Testis (tissue), 2 donors: Measurements from ENCODE around the gene GPR78.

Source experiments
- POLR2A ChIP-seq: fragments of 450-650 bp; IDR thresholded peaks from one replicate; pipeline ENCODE4 v1.6.1; 2017; ENCODE audit warnings: antibody characterized with exemption, mild to moderate bottlenecking, moderate library complexity
- TF ChIP-seq, protein P1 (sequence below), 3 experiments: fragments of 450-650 bp in 2 of 3; fragments of 200-600 bp in 1 of 3; sonication (generic) in 1 of 3; IDR thresholded peaks; one replicate each; pipeline ENCODE4 v1.5.1; 2016 to 2019; ENCODE audit warnings: antibody characterized with exemption in 3 of 3, mild to moderate bottlenecking in 2 of 3, moderate library complexity in 1 of 3

DNA sequence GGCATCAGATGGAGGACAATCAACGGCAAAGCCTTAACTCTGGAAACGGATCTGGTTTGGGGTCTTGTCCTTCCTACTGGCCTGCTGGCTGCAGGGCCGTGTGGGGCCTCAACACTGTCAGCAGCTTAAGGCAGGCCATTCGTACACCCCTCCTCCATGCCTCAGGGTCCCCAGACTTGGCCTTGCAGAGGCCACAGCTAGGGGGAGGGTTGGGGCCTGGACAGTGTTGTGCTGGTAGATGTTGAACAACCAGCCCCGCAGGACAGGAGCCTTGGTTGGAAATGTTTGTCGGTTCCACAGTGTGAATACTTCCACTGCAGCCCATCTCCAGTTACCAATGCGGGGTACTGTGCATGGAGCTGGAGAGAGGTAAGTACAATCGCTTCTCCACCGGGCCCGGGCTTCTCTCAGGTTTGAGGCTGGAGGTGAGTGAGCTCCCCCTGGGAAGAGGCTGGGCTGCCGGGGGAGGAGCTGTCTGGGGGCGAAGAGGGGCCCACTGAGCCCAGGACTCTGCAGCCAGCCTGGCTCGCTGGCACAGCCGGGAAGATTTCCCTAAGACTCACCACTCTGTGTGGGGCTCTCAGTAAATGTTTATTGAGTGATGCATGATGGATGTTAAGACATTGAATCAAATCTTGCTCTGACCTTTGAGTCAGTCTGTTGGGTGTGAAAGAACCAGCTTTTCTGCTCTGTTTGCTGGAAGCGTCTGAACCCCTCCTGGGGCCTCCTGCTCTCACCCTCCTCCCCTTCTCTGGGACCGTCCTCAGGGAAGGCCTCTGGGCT is 19.7 kb upstream of the GPR78 start:
- TF ChIP-seq, protein P1, sequence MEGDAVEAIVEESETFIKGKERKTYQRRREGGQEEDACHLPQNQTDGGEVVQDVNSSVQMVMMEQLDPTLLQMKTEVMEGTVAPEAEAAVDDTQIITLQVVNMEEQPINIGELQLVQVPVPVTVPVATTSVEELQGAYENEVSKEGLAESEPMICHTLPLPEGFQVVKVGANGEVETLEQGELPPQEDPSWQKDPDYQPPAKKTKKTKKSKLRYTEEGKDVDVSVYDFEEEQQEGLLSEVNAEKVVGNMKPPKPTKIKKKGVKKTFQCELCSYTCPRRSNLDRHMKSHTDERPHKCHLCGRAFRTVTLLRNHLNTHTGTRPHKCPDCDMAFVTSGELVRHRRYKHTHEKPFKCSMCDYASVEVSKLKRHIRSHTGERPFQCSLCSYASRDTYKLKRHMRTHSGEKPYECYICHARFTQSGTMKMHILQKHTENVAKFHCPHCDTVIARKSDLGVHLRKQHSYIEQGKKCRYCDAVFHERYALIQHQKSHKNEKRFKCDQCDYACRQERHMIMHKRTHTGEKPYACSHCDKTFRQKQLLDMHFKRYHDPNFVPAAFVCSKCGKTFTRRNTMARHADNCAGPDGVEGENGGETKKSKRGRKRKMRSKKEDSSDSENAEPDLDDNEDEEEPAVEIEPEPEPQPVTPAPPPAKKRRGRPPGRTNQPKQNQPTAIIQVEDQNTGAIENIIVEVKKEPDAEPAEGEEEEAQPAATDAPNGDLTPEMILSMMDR (IDR thresholded peaks at IDR 0.05), result no peak
- no peak for TF ChIP-seq POLR2A
